Measurements from ENCODE around the gene NSRP1. TPM values are rescaled to one million over a fixed set of nuclear protein-coding genes. Genes with fewer than 3 reads are reported as not detected.

NSRP1 gene
- total and polyA plus RNA-seq, 4 donors, result 7.0 to 25.7 (median 9.9) TPM

DNA sequence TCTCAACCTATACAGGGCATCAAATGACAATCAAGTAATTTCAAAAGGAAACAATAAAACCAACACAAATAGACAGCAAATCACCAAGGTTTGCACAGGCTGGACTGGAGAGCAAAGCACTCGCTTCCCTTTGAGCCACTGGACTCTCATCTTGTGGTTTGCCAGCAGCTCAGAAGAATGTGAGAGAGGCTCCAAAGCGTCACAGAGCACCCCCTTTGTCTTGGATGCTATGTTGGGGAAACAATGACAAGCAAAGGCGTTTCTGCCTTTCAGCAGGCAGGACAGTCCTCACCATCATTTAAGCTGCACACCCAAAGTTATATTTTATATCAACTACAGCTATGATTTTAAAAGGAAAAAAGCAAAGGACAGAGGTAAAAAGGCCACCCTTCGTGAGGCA lies 105.6 kb downstream of the NSRP1 start:
- Histone ChIP-seq H3K9me3 (ENCODE audit: control insufficient read depth in 4 of 4, low read length in 3 of 4) (no peaks in the 10 kb centered on the region), H3K36me3 (ENCODE audit: control insufficient read depth in 4 of 4, insufficient read depth in 3 of 4, low read depth in 1 of 4, low read length in 3 of 4) (no peaks in the 10 kb centered on the region), H3K9ac (ENCODE audit: low read depth in 1 of 2, low read length in 2 of 2) (no peak overlapping the region), H3K4me1 (ENCODE audit: control insufficient read depth in 4 of 4, insufficient read depth in 4 of 4, low read length in 3 of 4) (peaks cover 3 to 13% (median 11%) of the 10 kb centered on the region in 4 donors), H3K4me3 (ENCODE audit: low read depth in 1 of 3, low read length in 3 of 3) (no peak overlapping the region), H3K27ac (ENCODE audit: low read depth in 1 of 2, low read length in 2 of 2) (no peak overlapping the region), H3K27me3 (ENCODE audit: control insufficient read depth in 4 of 4, insufficient read depth in 4 of 4, low read length in 3 of 4) (no peaks in the 10 kb centered on the region)
- TF ChIP-seq FOXA1 (IDR thresholded peaks at IDR 0.05), result no peak
- TF ChIP-seq, protein P1, sequence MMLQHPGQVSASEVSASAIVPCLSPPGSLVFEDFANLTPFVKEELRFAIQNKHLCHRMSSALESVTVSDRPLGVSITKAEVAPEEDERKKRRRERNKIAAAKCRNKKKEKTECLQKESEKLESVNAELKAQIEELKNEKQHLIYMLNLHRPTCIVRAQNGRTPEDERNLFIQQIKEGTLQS (IDR thresholded peaks at IDR 0.05), result no peak
- TF ChIP-seq NR2F2 (IDR thresholded peaks at IDR 0.05), result no peak
- TF ChIP-seq FOXA2 (IDR thresholded peaks at IDR 0.05), result no peak
- no peak for TF ChIP-seq SP1 (IDR thresholded peaks at IDR 0.05)
- no peak for TF ChIP-seq JUND (IDR thresholded peaks at IDR 0.05)
- TF ChIP-seq HNF4G (IDR thresholded peaks at IDR 0.05), result no peak
- TF ChIP-seq REST (IDR thresholded peaks at IDR 0.05), result no peak
- no peak for TF ChIP-seq RAD21 (IDR thresholded peaks at IDR 0.05)
- no peak for TF ChIP-seq GABPA (IDR thresholded peaks at IDR 0.05 in 1 of 2, conservative IDR thresholded peaks at IDR 0.05 in 1 of 2)
- TF ChIP-seq, protein P2, sequence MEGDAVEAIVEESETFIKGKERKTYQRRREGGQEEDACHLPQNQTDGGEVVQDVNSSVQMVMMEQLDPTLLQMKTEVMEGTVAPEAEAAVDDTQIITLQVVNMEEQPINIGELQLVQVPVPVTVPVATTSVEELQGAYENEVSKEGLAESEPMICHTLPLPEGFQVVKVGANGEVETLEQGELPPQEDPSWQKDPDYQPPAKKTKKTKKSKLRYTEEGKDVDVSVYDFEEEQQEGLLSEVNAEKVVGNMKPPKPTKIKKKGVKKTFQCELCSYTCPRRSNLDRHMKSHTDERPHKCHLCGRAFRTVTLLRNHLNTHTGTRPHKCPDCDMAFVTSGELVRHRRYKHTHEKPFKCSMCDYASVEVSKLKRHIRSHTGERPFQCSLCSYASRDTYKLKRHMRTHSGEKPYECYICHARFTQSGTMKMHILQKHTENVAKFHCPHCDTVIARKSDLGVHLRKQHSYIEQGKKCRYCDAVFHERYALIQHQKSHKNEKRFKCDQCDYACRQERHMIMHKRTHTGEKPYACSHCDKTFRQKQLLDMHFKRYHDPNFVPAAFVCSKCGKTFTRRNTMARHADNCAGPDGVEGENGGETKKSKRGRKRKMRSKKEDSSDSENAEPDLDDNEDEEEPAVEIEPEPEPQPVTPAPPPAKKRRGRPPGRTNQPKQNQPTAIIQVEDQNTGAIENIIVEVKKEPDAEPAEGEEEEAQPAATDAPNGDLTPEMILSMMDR (IDR thresholded peaks at IDR 0.05; ENCODE audit: low read depth, low read length, missing input control), result no peak
- no peak for TF ChIP-seq RXRA (IDR thresholded peaks at IDR 0.05)
- no peak for TF ChIP-seq TAF1 (conservative IDR thresholded peaks at IDR 0.05)
- TF ChIP-seq ZBTB33 (IDR thresholded peaks at IDR 0.05), result no peak
- no peak for TF ChIP-seq EGR1 (IDR thresholded peaks at IDR 0.05; ENCODE audit: low read depth in 2 of 2)
- no peak for DNase-seq (ENCODE audit: low spot score)
- WGBS, result 93% methylated on average over 4 of the region's 4 CpGs

DNA sequence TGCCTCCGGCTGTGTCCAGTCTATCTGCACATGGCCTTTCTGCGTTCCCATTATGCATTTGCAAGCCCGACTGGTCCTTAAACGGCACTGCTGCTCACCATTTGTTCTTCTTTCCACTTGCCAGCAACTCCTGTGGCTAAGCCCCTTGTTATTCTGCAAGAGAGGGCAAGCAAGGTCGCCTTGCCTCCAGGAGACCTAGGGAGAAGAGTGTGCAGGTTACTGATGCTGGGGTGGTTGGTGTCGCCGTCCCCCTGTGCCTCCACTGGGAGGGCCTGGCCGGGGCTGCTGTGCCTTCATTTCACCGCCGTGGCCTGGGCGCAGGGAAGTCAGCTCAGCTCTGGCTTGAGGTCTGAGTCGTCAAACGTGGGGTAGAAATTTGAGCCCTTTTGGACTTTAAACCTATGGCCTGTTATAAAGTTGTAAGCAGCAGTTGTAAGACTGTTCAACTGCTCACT lies 106.1 kb downstream of the NSRP1 start:
- no peak overlapping the region for H3K4me3 ChIP-seq (ENCODE audit: low read depth in 1 of 3, low read length in 3 of 3)
- H3K36me3 ChIP-seq (ENCODE audit: control insufficient read depth in 4 of 4, insufficient read depth in 3 of 4, low read depth in 1 of 4, low read length in 3 of 4), result no peaks in the 10 kb centered on the region
- H3K9ac ChIP-seq (ENCODE audit: low read depth in 1 of 2, low read length in 2 of 2), result no peak overlapping the region
- H3K9me3 ChIP-seq (ENCODE audit: control insufficient read depth in 4 of 4, low read length in 3 of 4), result no peaks in the 10 kb centered on the region
- no peak for DNase-seq (ENCODE audit: low spot score)
- 80% methylated on average over 13 of the region's 13 CpGs for WGBS
- peaks cover 3 to 13% (median 11%) of the 10 kb centered on the region in 4 donors for H3K4me1 ChIP-seq (ENCODE audit: control insufficient read depth in 4 of 4, insufficient read depth in 4 of 4, low read length in 3 of 4)
- no peaks in the 10 kb centered on the region for H3K27me3 ChIP-seq (ENCODE audit: control insufficient read depth in 4 of 4, insufficient read depth in 4 of 4, low read length in 3 of 4)
- no peak overlapping the region for H3K27ac ChIP-seq (ENCODE audit: low read depth in 1 of 2, low read length in 2 of 2)
- TF ChIP-seq REST (IDR thresholded peaks at IDR 0.05), result no peak
- TF ChIP-seq RXRA (IDR thresholded peaks at IDR 0.05), result no peak
- TF ChIP-seq, protein P1 (IDR thresholded peaks at IDR 0.05), result no peak
- TF ChIP-seq TAF1 (conservative IDR thresholded peaks at IDR 0.05), result no peak
- TF ChIP-seq, protein P2 (IDR thresholded peaks at IDR 0.05; ENCODE audit: low read depth, low read length, missing input control), result no peak
- no peak for TF ChIP-seq SP1 (IDR thresholded peaks at IDR 0.05)
- TF ChIP-seq NR2F2 (IDR thresholded peaks at IDR 0.05), result no peak
- no peak for TF ChIP-seq YY1 (IDR thresholded peaks at IDR 0.05)
- TF ChIP-seq HNF4G (IDR thresholded peaks at IDR 0.05), result no peak
- TF ChIP-seq GABPA (IDR thresholded peaks at IDR 0.05 in 1 of 2, conservative IDR thresholded peaks at IDR 0.05 in 1 of 2), result no peak
- no peak for TF ChIP-seq FOXA1 (IDR thresholded peaks at IDR 0.05)
- no peak for TF ChIP-seq EGR1 (IDR thresholded peaks at IDR 0.05; ENCODE audit: low read depth in 2 of 2)
- TF ChIP-seq JUND (IDR thresholded peaks at IDR 0.05), result no peak
- no peak for TF ChIP-seq FOXA2 (IDR thresholded peaks at IDR 0.05)
